SK-N-SH treated with all-trans-retinoic acid at 6 μM for 48 hours (cell line): ENCODE measurements around the gene PSMC2.

Source experiments
- ARNTL ChIP-seq: fragments of 450-650 bp; formaldehyde crosslinking; IDR thresholded peaks from 2 replicates; pipeline ENCODE4 v1.5.0; 2020; ENCODE audit warnings: low read depth, mild to moderate bottlenecking, moderate library complexity, borderline replicate concordance
- BACH2 ChIP-seq: fragments of 250-450 bp; sonication (Bioruptor Pico); IDR thresholded peaks from 2 replicates; pipeline ENCODE4 v1.9.0; 2021; ENCODE audit warnings: mild to moderate bottlenecking, borderline replicate concordance
- CREB5 ChIP-seq: fragments of 250-450 bp; sonication (Bioruptor Pico); IDR thresholded peaks from 2 replicates; pipeline ENCODE4 v1.5.1; 2020; ENCODE audit warnings: low read depth, mild to moderate bottlenecking, moderate library complexity
- ISL1 ChIP-seq: fragments of 250-450 bp; sonication (Bioruptor Pico); IDR thresholded peaks from 2 replicates; pipeline ENCODE4 v2.1.2; 2022; ENCODE audit warnings: mild to moderate bottlenecking, moderate library complexity
- OSR1 ChIP-seq: fragments of 250-450 bp; sonication (Bioruptor Pico); IDR thresholded peaks from 2 replicates; pipeline ENCODE4 v1.8.0; 2022; ENCODE audit warnings: moderate library complexity, mild to moderate bottlenecking, inconsistent platforms
- PATZ1 ChIP-seq: fragments of 250-450 bp; sonication (Bioruptor Pico); IDR thresholded peaks from 2 replicates; pipeline ENCODE4 v1.8.0; 2020; ENCODE audit warnings: mild to moderate bottlenecking, moderate library complexity, borderline replicate concordance
- SNAI2 ChIP-seq: fragments of 250-450 bp; sonication (Bioruptor Pico); IDR thresholded peaks from 2 replicates; pipeline ENCODE4 v1.5.0; 2020; ENCODE audit warnings: mild to moderate bottlenecking, moderate library complexity
- TOX ChIP-seq: fragments of 250-450 bp; sonication (Bioruptor Pico); IDR thresholded peaks from 2 replicates; pipeline ENCODE4 v1.8.0; 2021; ENCODE audit warnings: mild to moderate bottlenecking, moderate library complexity, borderline replicate concordance
- TSHZ2 ChIP-seq: fragments of 250-450 bp; sonication (Bioruptor Pico); IDR thresholded peaks from 2 replicates; pipeline ENCODE4 v1.5.0; 2020; ENCODE audit warnings: mild to moderate bottlenecking, moderate library complexity
- ZC3H10 ChIP-seq: fragments of 250-450 bp; sonication (Bioruptor Pico); IDR thresholded peaks from 2 replicates; pipeline ENCODE4 v1.5.1; 2021; ENCODE audit warnings: mild to moderate bottlenecking, moderate library complexity
- ZFP30 ChIP-seq: fragments of 450-650 bp; formaldehyde crosslinking; IDR thresholded peaks from 2 replicates; pipeline ENCODE4 v1.5.0; 2022; ENCODE audit warnings: mild to moderate bottlenecking, moderate library complexity
- ZNF565 ChIP-seq: fragments of 450-650 bp; formaldehyde crosslinking; conservative IDR thresholded peaks from 2 replicates; pipeline ENCODE4 v1.5.0; 2020; ENCODE audit warnings: low read depth, mild to moderate bottlenecking, moderate library complexity

- TF ChIP-seq PATZ1 (CRISPR knock-in tag): no peak
- no peak for TF ChIP-seq BACH2 (CRISPR knock-in tag)
- TF ChIP-seq ZNF565 (CRISPR knock-in tag): no peak
- no peak for TF ChIP-seq CREB5 (CRISPR knock-in tag)
- TF ChIP-seq TSHZ2 (CRISPR knock-in tag): no peak
- TF ChIP-seq ARNTL: no peak
- no peak for TF ChIP-seq TOX (CRISPR knock-in tag)
- no peak for TF ChIP-seq ZC3H10 (CRISPR knock-in tag)
- TF ChIP-seq OSR1 (CRISPR knock-in tag): no peak
- TF ChIP-seq SNAI2: no peak
- TF ChIP-seq ISL1 (CRISPR knock-in tag): no peak
- no peak for TF ChIP-seq ZFP30 (CRISPR knock-in tag)
These were observed 47.8 kb upstream of the PSMC2 start for GRCh38 chr7:103299660-103300059.
